Measurements from ENCODE around the gene NEK9. TPM values are rescaled to one million over a fixed set of nuclear protein-coding genes. Genes with fewer than 3 reads are reported as not detected.

NEK9 gene
- total and polyA plus RNA-seq, 2 donors (not counting 3 experiments of a cell fraction or from before 2014, with no cell fraction given), result 22.1 to 65.1 TPM

- no peaks in the 10 kb centered on the region for H4K20me1 ChIP-seq (replicated peaks; ENCODE audit: control insufficient read depth, extremely low read depth, insufficient read depth, low read length)
- H3K4me1 ChIP-seq (ENCODE audit: control insufficient read depth, extremely low read depth, insufficient read depth, low read length), result peaks cover 4% of the 10 kb centered on the region
- dilution Hi-C loops (cut with MboI; ENCODE audit: extremely low pct_ligation_motif_present, low sequenced_read_pairs), result no loop called here
- H3K79me2 ChIP-seq (ENCODE audit: control insufficient read depth, insufficient read depth, low read length), result no peaks in the 10 kb centered on the region
- TF ChIP-seq, protein P1, sequence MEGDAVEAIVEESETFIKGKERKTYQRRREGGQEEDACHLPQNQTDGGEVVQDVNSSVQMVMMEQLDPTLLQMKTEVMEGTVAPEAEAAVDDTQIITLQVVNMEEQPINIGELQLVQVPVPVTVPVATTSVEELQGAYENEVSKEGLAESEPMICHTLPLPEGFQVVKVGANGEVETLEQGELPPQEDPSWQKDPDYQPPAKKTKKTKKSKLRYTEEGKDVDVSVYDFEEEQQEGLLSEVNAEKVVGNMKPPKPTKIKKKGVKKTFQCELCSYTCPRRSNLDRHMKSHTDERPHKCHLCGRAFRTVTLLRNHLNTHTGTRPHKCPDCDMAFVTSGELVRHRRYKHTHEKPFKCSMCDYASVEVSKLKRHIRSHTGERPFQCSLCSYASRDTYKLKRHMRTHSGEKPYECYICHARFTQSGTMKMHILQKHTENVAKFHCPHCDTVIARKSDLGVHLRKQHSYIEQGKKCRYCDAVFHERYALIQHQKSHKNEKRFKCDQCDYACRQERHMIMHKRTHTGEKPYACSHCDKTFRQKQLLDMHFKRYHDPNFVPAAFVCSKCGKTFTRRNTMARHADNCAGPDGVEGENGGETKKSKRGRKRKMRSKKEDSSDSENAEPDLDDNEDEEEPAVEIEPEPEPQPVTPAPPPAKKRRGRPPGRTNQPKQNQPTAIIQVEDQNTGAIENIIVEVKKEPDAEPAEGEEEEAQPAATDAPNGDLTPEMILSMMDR (IDR thresholded peaks at IDR 0.05; ENCODE audit: extremely low read depth in 1 of 2, insufficient read depth in 1 of 2, low read depth in 1 of 2, low read length in 2 of 2), result no peak
- no peak for TF ChIP-seq GATA2 (IDR thresholded peaks at IDR 0.05; ENCODE audit: insufficient read depth, insufficient read length, low read depth, low read length)
- no peak for TF ChIP-seq POLR2AphosphoS5 (IDR thresholded peaks at IDR 0.05; ENCODE audit: insufficient read depth, low read depth, low read length)
- TF ChIP-seq, protein P2, sequence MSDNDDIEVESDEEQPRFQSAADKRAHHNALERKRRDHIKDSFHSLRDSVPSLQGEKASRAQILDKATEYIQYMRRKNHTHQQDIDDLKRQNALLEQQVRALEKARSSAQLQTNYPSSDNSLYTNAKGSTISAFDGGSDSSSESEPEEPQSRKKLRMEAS (IDR thresholded peaks at IDR 0.05; ENCODE audit: insufficient read depth, insufficient read length), result no peak
- no peak for TF ChIP-seq MYC (IDR thresholded peaks at IDR 0.05; ENCODE audit: low read depth, low read length)
- no peak for TF ChIP-seq FOS (IDR thresholded peaks at IDR 0.05; ENCODE audit: borderline replicate concordance, insufficient read depth, low read length)
- TF ChIP-seq JUN (IDR thresholded peaks at IDR 0.05; ENCODE audit: borderline replicate concordance, insufficient read depth, insufficient read length, low read depth), result no peak
- no peak for TF ChIP-seq EZH2 (IDR thresholded peaks at IDR 0.05; ENCODE audit: borderline replicate concordance, low read depth, low read length, severe bottlenecking)
- no peak for TF ChIP-seq POLR2A (IDR thresholded peaks at IDR 0.05; ENCODE audit: low read depth, low read length)
- FAIRE-seq (no peak), DNase-seq (ENCODE audit: low read depth, low spot score) (no peak)
- ChIA-PET POLR2A (no interaction called here), CTCF (interaction anchor here (1.6 to 6.2 kb wide), 4 partner anchors 13 to 229 kb away, joined by 4 to 109 read pairs (median 60); no protein-coding TSS in a partner anchor)
- BruUV-seq (replicated peaks), result no TSS peak
- H3K27ac ChIP-seq (ENCODE audit: insufficient read depth, low read depth, low read length), result no peak overlapping the region
- H3K9ac ChIP-seq (replicated peaks; ENCODE audit: extremely low read depth, insufficient read depth, low read length), result no peak overlapping the region
- intact Hi-C loops (cut with micrococcal nuclease), result no loop called here
- H3K36me3 ChIP-seq (ENCODE audit: control insufficient read depth in 2 of 2, extremely low read depth in 1 of 2, insufficient read depth in 2 of 2, low read length in 2 of 2), result peaks cover 9 to 11% of the 10 kb centered on the region in 2 experiments
- no peaks in the 10 kb centered on the region for H3K9me1 ChIP-seq (replicated peaks; ENCODE audit: control insufficient read depth, extremely low read depth, insufficient read depth, low read length)
- no peaks in the 10 kb centered on the region for H3K27me3 ChIP-seq (ENCODE audit: control insufficient read depth in 2 of 2, insufficient read depth in 2 of 2, low read length in 2 of 2)
- no peak overlapping the region for H3K4me2 ChIP-seq (ENCODE audit: insufficient read depth, low read length)
- H3K9me3 ChIP-seq (replicated peaks; ENCODE audit: control insufficient read depth, insufficient read depth, low read length), result no peaks in the 10 kb centered on the region
- no peak overlapping the region for H2AFZ ChIP-seq (ENCODE audit: low read depth, low read length)
- no peak overlapping the region for H3K4me3 ChIP-seq (replicated peaks in 1 of 3; ENCODE audit: insufficient read depth in 1 of 3, low read depth in 1 of 3, low read length in 3 of 3)
These were observed 35.6 kb downstream of the NEK9 start for GRCh38 chr14:75091251-75091650.
